HFFc6 (cell line): Measurements from ENCODE around the gene SETMAR. TPM values are rescaled to one million over a fixed set of nuclear protein-coding genes. Genes with fewer than 3 reads are reported as not detected.
"Not testable (repeated sequence)": the region's sequence is repeated elsewhere in the genome, so short reads cannot be mapped to it uniquely, and the experiment has no call there.

ENCODE experiments used
- DNase-seq: peaks from one replicate; pipeline ENCODE4 v3.0.0-alpha.2; 2018
- H3K27ac Mint-ChIP-seq: 2 replicates; pipeline ENCODE4 v1.8.0; 2020; ENCODE audit warnings: mild to moderate bottlenecking, mixed read lengths
- H3K27me3 Mint-ChIP-seq: 2 replicates; pipeline ENCODE4 v1.8.0; 2021; ENCODE audit warnings: mild to moderate bottlenecking, moderate library complexity, mixed read lengths; ENCODE audit not compliant: insufficient read depth
- H3K36me3 Mint-ChIP-seq: 2 replicates; pipeline ENCODE4 v1.8.0; 2021; ENCODE audit warnings: low read depth, mixed read lengths
- H3K4me1 Mint-ChIP-seq: 2 replicates; pipeline ENCODE4 v1.8.0; 2020; ENCODE audit warnings: low read depth, mixed read lengths
- H3K4me3 Mint-ChIP-seq: 2 replicates; pipeline ENCODE4 v1.8.0; 2020; ENCODE audit warnings: mild to moderate bottlenecking, moderate library complexity, mixed read lengths
- H3K9me3 Mint-ChIP-seq: 2 replicates; pipeline ENCODE4 v1.8.0; 2020; ENCODE audit warnings: mild to moderate bottlenecking, mixed read lengths
- total RNA-seq, 6 experiments: library from RNA; stranded (reverse); fragmentation: NEBNext Ultra II Directional; extraction: Animal tissue kit (Norgen Biotek cat#: 25700); gene quantifications; 2 replicates in 1 of 6; 3 replicates in 5 of 6; pipeline ENCODE4 v1.2.3, GENCODE V29; 2021
- TF ChIP-seq, protein P1 (sequence below): fragments of 200-600 bp; sonication (generic); IDR thresholded peaks from 2 replicates; pipeline ENCODE4 v1.5.0; 2021; ENCODE audit warnings: antibody characterized with exemption, mild to moderate bottlenecking

Gene SETMAR
- total RNA-seq, 6 experiments from 2014 or later: 7.0 to 9.9 (median 9.1) TPM

DNA sequence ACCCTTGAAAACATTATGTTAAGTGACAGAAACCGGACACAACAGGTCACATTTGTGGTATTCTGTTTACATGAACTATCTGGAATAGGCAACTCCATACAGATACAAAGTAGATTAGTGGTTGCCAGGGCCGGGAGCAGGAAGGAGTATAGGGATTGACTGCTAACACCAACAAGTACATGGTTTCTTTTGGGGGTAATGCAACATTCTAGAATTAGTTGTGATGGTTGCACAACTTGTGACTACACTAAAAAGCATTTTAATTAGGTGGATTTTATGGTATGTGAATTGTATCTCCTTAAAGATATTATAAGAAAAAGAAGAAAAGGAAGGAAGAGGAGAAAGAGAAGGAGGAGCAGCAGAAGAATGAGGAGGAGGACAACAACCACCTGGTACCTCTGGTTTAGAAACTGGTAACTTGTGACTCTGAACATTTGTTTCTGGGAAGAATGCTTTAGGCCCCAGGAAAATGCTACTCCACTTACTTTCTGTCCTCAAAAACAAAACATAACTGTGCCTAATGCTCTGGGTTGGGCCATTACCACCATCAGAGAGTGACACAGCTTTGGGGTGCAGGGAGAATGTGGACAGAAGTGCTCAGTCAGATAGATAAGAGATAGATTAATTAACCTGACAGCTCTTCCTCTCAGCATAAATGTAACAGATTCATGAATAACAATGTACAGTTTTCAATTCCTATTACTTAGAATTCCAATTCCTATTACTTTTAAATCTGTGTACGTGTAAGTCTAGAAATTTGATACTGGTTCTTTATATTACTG lies 20.3 kb downstream of the SETMAR start:
- TF ChIP-seq, protein P1, sequence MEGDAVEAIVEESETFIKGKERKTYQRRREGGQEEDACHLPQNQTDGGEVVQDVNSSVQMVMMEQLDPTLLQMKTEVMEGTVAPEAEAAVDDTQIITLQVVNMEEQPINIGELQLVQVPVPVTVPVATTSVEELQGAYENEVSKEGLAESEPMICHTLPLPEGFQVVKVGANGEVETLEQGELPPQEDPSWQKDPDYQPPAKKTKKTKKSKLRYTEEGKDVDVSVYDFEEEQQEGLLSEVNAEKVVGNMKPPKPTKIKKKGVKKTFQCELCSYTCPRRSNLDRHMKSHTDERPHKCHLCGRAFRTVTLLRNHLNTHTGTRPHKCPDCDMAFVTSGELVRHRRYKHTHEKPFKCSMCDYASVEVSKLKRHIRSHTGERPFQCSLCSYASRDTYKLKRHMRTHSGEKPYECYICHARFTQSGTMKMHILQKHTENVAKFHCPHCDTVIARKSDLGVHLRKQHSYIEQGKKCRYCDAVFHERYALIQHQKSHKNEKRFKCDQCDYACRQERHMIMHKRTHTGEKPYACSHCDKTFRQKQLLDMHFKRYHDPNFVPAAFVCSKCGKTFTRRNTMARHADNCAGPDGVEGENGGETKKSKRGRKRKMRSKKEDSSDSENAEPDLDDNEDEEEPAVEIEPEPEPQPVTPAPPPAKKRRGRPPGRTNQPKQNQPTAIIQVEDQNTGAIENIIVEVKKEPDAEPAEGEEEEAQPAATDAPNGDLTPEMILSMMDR: no peak
- H3K4me3 Mint-ChIP-seq: 0 out of 2 replicates have a peak overlapping the region, but pooled peaks have one; percentile 13
- H3K27me3 Mint-ChIP-seq: no peaks in the 10 kb centered on the region
- DNase-seq: peak; percentile 20
- H3K4me1 Mint-ChIP-seq: peaks cover 29% of the 10 kb centered on the region
- H3K9me3 Mint-ChIP-seq: no peaks in the 10 kb centered on the region
- peak overlapping the region; percentile 57 for H3K27ac Mint-ChIP-seq
- H3K36me3 Mint-ChIP-seq: no peaks in the 10 kb centered on the region

DNA sequence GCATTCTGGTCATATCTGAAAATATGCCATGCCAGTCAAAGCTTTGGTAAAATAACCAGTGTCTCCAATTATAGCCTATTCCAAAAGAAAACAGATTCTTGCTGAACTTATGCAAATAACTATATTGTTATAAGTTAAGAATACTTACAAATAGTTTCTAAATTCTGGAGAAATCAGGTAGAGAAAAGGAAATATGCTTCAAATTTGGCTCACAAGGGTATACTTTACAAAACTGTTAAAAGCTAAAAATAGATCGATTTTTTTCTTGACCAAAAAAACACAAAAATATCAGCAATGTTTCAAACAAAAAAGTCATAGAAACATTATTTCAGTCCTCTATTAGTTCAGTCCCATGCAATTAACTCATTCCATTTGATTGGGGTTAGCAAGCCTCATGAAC lies 23.7 kb downstream of the SETMAR start:
- no peak overlapping the region for H3K4me3 Mint-ChIP-seq
- H3K36me3 Mint-ChIP-seq: 0 out of 2 replicates have a peak, but pooled peaks cover 7% of the 10 kb centered on the region
- H3K4me1 Mint-ChIP-seq: peaks cover 19% of the 10 kb centered on the region
- TF ChIP-seq, protein P1: no peak
- H3K27ac Mint-ChIP-seq: no peak overlapping the region
- no peaks in the 10 kb centered on the region for H3K27me3 Mint-ChIP-seq
- H3K9me3 Mint-ChIP-seq: peaks cover 11% of the 10 kb centered on the region
- no peak for DNase-seq

DNA sequence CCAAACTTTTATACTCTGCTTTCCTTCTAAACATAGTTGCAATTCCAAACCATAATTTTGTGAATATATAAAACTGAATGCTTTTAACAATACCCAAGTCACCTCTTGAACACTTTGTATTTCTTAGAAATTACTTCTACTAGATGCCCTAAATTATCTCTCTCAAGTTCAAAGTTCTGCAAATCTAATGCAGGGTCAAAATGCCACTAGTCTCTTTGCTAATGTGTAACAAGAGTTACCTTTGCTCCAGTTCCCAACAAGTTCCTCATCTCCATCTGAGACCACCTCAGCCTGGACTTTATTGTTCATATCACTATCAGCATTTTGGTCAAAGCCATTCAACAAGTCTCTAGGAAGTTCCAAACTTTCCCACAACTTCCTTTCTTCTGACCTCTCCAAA lies 26.6 kb downstream of the SETMAR start:
- H3K36me3 Mint-ChIP-seq, H3K27me3 Mint-ChIP-seq, DNase-seq, H3K4me1 Mint-ChIP-seq, H3K27ac Mint-ChIP-seq, H3K4me3 Mint-ChIP-seq: not testable (repeated sequence)
- peaks cover 11% of the 10 kb centered on the region for H3K9me3 Mint-ChIP-seq

DNA sequence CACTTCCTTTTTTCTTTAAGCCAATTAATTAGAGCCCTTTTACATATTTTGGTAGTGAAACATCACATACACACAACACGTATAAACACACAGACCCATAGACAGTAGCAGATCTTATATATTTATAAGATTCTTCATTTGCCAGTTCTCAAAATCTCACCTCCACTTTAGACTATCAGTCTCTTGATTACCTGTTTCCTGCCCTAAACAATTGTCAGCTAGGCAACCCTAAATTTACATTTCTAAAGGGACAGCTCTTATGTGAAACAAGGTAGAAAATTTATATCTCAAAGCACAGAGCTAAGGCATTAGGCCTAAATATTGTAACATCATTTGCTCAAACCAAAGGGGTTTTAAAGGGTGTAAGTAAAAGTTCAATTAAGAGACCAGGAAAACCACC lies 28.9 kb downstream of the SETMAR start:
- H3K9me3 Mint-ChIP-seq: peaks cover 11% of the 10 kb centered on the region
- TF ChIP-seq, protein P1: no peak
- H3K4me3 Mint-ChIP-seq: no peak overlapping the region
- H3K4me1 Mint-ChIP-seq: no peaks in the 10 kb centered on the region
- H3K27ac Mint-ChIP-seq: no peak overlapping the region
- peaks cover 3% of the 10 kb centered on the region; the same call in 1 of the 2 replicates for H3K27me3 Mint-ChIP-seq
- H3K36me3 Mint-ChIP-seq: 0 out of 2 replicates have a peak, but pooled peaks cover 7% of the 10 kb centered on the region
- no peak for DNase-seq

DNA sequence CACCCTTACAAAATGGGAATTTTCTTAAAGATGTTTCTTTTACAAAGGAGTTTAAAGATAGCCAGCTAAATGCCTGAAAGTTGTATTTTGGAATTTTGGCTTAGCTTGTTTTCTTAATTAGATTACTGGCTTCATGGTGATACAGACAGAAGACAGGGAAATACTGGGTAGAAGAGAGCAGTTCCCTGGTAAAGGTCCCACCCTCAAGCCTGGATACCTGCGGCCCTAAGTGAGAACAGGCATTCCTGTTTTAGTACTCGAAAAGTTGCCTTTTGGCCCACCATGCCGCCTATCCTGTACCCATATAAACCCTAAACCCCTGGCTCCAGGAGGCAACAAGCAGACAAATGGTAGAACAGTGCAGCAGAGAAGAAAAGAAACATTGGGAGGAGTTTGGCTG lies 29.4 kb downstream of the SETMAR start:
- TF ChIP-seq, protein P1: no peak
- Mint-ChIP-seq H3K9me3 (peaks cover 11% of the 10 kb centered on the region), H3K27me3 (peaks cover 3% of the 10 kb centered on the region; the same call in 1 of the 2 replicates), H3K4me3 (no peak overlapping the region), H3K27ac (no peak overlapping the region), H3K4me1 (no peaks in the 10 kb centered on the region), H3K36me3 (0 out of 2 replicates have a peak, but pooled peaks cover 7% of the 10 kb centered on the region)
- DNase-seq: no peak

DNA sequence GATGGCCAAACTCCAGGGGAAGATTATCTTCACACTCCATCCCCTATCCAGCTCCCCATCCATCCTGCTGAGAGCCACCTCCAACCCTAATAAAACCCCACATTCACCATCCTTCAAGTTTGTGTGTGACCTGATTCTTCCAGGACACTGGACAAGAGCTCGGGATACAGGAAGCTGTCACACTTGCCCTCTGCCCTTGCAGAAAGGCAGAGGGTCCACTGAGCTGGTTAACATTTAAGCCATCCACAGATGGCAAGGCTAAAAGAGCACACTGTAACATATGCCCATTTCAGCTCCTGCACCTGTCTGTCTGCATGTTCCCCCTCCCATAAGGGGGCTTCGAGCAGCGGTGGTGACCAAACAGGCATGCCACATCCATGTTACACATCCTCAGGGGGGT lies 29.8 kb downstream of the SETMAR start:
- H3K27ac Mint-ChIP-seq: no peak overlapping the region
- peaks cover 3% of the 10 kb centered on the region; the same call in 1 of the 2 replicates for H3K27me3 Mint-ChIP-seq

More for the DNA sequence above, 29.8 kb downstream of the SETMAR start:
- Mint-ChIP-seq H3K4me1 (no peaks in the 10 kb centered on the region), H3K4me3 (no peak overlapping the region), H3K36me3 (0 out of 2 replicates have a peak, but pooled peaks cover 7% of the 10 kb centered on the region), H3K9me3 (peaks cover 11% of the 10 kb centered on the region)
- TF ChIP-seq, protein P1: no peak
- DNase-seq: no peak
